Psoas muscle (tissue), 8 donors: Measurements from ENCODE around the gene KIF16B. TPM values are rescaled to one million over a fixed set of nuclear protein-coding genes. Genes with fewer than 3 reads are reported as not detected.
A peak's percentile ranks its signal among the peaks of the same experiment; 100 is the strongest.

Experiments used
- ATAC-seq, 4 donors: fragments of 200-7000 bp; cut with Tn5 transposase; one replicate each; pipeline ENCODE4 v1.9.1; 2020; ENCODE audit warnings: moderate library complexity in 3 of 4, mild to moderate bottlenecking in 2 of 4
- DNase-seq, 2 donors: peaks; one replicate each; pipeline ENCODE4 v3.0.0-alpha.2; 2020
- H3K27ac ChIP-seq: fragments of 200-600 bp; one replicate; pipeline ENCODE4 v1.8.0; 2022
- H3K27me3 ChIP-seq, 3 donors: fragments of 200-600 bp in 1 of 3; one replicate each; pipeline versions ENCODE4 v1.6.1 to v1.8.0; 2013 to 2022; ENCODE audit warnings: low read length in 2 of 3, mild to moderate bottlenecking in 2 of 3, moderate library complexity in 1 of 3; ENCODE audit not compliant: insufficient read depth in 3 of 3
- H3K36me3 ChIP-seq, 2 donors: fragments of 200-600 bp in 1 of 2; one replicate each; pipeline versions ENCODE4 v1.6.1 to v1.8.0; 2013 to 2022; ENCODE audit warnings: low read depth in 1 of 2, mild to moderate bottlenecking in 1 of 2, moderate library complexity in 1 of 2; ENCODE audit not compliant: insufficient read depth in 1 of 2
- H3K4me1 ChIP-seq: fragments of 200-600 bp; one replicate; pipeline ENCODE4 v1.8.0; 2022
- H3K4me3 ChIP-seq: fragments of 200-600 bp; one replicate; pipeline ENCODE4 v1.8.0; 2022; ENCODE audit warnings: mild to moderate bottlenecking
- H3K9me3 ChIP-seq: fragments of 200-600 bp; one replicate; pipeline ENCODE4 v1.8.0; 2022
- CTCF ChIP-seq: fragments of 200-600 bp; IDR thresholded peaks from one replicate; pipeline ENCODE4 v1.8.0; 2022; ENCODE audit warnings: antibody characterized with exemption
- whole genome bisulfite sequencing, 3 donors: extraction: QIAGEN DNeasy Blood & Tissue Kit; methylation state at CpG; one replicate each; pipeline versions ENCODE4 v1.1.6 to v1.1.7; 2013; 5-methylcytosine and 5-hydroxymethylcytosine counted together
- intact Hi-C, 2 donors: fragments of 100-400 bp; cut with DNase I; formaldehyde crosslinking; loops; one replicate each; pipeline versions ENCODE4 v1.11.0 to v1.14.2; 2022
- polyA plus RNA-seq, 3 donors: library from polyadenylated mRNA; stranded (reverse); fragments of 200-250 nt; gene quantifications; one replicate each; pipeline ENCODE4 v1.2.3, GENCODE V29; 2013
- total RNA-seq, 4 donors: library from RNA; stranded (reverse); fragmentation: NEBNext Ultra II Directional in 2 of 4; extraction: Animal tissue kit (Norgen Biotek cat#: 25700) in 2 of 4; gene quantifications; one replicate each; pipeline versions ENCODE4 v1.2.1 to v1.2.4, GENCODE V29; 2021 to 2023
- donor health status: healthy with polysubstance abuse.
- donor health status: DM: no; HTN: no; CAD: no; lungs with moderate emphysema.
- donor health status: Bipolar disorder and iron deficiency.
- donor health status: healthy.
- donor health status: DM: yes; HTN: yes; CAD: no.
- donor health status: DM: no; HTN: no; CAD: no.
- donor health status: DM: no; HTN: no; CAD: no.
- donor health status: DM: yes; HTN: yes; CAD: no.

KIF16B gene
- total and polyA plus RNA-seq, 7 donors = 18.1 to 30.6 (median 24.1) TPM

- ATAC-seq = peak; percentile 88 to 95 (median 92)
These were observed 6.9 kb upstream of the KIF16B start for GRCh38 chr20:16580147-16580546.

GRCh38 chr20:16576219-16576618 lies 3.0 kb upstream of the KIF16B start:
- H3K27ac ChIP-seq = peak overlapping the region; percentile 85
- TF ChIP-seq CTCF = no peak
- no peak for DNase-seq
- H3K36me3 ChIP-seq = no peaks in the 10 kb centered on the region
- no peaks in the 10 kb centered on the region for H3K27me3 ChIP-seq
- H3K9me3 ChIP-seq = no peaks in the 10 kb centered on the region
- no peak overlapping the region for H3K4me3 ChIP-seq
- intact Hi-C loops = no loop called here
- peaks cover 29% of the 10 kb centered on the region for H3K4me1 ChIP-seq
- no peak for ATAC-seq
- WGBS, 3 donors = 92 to 95% (median 94%) methylated on average over 8 of the region's 8 CpGs

More at GRCh38 chr20:16580147-16580546, 6.9 kb upstream of the KIF16B start:
- Histone ChIP-seq H3K9me3 (no peaks in the 10 kb centered on the region), H3K4me3 (no peak overlapping the region), H3K36me3 (no peaks in the 10 kb centered on the region), H3K4me1 (peaks cover 17% of the 10 kb centered on the region), H3K27me3 (no peaks in the 10 kb centered on the region), H3K27ac (peak overlapping the region; percentile 62)
- 14 to 24% (median 19%) methylated on average over 3 of the region's 3 CpGs for WGBS, 3 donors
- no peak for TF ChIP-seq CTCF
- intact Hi-C loops = no loop called here
- peak in 1 of 2 donors; percentile 58 for DNase-seq

- Histone ChIP-seq H3K9me3 (no peaks in the 10 kb centered on the region), H3K4me3 (peak overlapping the region; percentile 89), H3K27ac (peak overlapping the region; percentile 85), H3K4me1 (peaks cover 26% of the 10 kb centered on the region), H3K36me3 (no peaks in the 10 kb centered on the region), H3K27me3 (no peaks in the 10 kb centered on the region)
- WGBS, 3 donors = 24 to 27% (median 24%) methylated on average over 18 of the region's 18 CpGs
- peak in 2 of 4 donors; percentile 27 to 29 for ATAC-seq
- intact Hi-C loops = no loop called here
- DNase-seq = no peak
- TF ChIP-seq CTCF = no peak
These were observed 2.3 kb upstream of the KIF16B start for GRCh38 chr20:16575390-16576140.

GRCh38 chr20:16574656-16575355 lies 1.6 kb upstream of the KIF16B start:
- no peak for TF ChIP-seq CTCF
- WGBS, 3 donors = 6 to 7% (median 7%) methylated on average over 39 of the region's 39 CpGs
- peak; percentile 84 to 90 (median 87) for ATAC-seq
- no peaks in the 10 kb centered on the region for H3K27me3 ChIP-seq
- peak overlapping the region; percentile 85 for H3K27ac ChIP-seq
- H3K9me3 ChIP-seq = no peaks in the 10 kb centered on the region
- peak overlapping the region; percentile 89 for H3K4me3 ChIP-seq
- H3K36me3 ChIP-seq = no peaks in the 10 kb centered on the region
- intact Hi-C loops = loop anchor here (1.0 to 5.0 kb wide), 3 partner anchors 38 to 155 kb away; partner anchors contain the start of gene SNRPB2 (in 1 of the 2)
- peaks cover 18% of the 10 kb centered on the region for H3K4me1 ChIP-seq
- peak; percentile 92 to 96 for DNase-seq
